RKO (cell line): Measurements from ENCODE around the gene CBARP.

ENCODE experiments used
- DNase-seq: peaks from one replicate; pipeline ENCODE4 v3.0.0-alpha.2; 2016; ENCODE audit warnings: low spot score

CBARP gene

DNA sequence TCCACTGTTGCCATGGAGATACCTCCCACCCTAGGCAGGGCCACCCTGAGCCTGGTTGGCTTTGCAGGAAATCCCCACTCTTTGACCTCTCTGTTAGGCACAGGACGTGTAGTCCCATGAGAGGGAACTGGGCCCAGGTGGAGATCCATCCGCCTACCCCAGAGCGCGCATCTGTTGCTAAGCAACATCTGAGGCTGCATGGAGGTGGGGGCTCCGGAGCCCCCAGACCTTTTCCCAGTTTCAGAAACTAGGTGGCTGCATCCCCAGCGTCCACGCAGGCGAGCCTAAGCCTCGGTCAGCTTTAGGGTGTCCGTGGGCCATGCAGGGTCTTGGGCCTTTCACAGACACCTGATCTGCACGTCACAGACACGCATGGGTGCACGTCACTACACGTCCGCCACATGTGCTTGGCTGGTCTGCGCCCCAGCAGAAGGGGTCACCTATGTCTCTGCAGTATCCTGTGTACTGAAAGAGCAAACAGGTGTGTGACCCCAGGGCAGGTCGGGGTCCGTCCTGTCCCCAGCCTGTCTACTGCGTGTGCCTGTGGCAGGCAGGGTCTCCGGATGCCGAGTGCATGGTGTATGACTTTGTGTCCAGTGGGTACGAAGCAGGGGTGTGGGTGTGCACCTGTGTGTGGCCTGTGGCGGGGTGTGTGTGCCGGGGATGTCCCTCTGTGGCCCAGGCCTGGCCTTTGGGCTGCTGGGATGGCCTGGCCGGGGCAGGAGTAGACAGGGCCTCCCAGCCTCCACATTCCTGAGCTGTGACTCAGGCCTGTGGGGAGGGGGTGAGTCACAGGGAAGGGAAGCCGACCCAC, 27.2 kb upstream of the CBARP start:
- DNase-seq = peak; percentile 85

DNA sequence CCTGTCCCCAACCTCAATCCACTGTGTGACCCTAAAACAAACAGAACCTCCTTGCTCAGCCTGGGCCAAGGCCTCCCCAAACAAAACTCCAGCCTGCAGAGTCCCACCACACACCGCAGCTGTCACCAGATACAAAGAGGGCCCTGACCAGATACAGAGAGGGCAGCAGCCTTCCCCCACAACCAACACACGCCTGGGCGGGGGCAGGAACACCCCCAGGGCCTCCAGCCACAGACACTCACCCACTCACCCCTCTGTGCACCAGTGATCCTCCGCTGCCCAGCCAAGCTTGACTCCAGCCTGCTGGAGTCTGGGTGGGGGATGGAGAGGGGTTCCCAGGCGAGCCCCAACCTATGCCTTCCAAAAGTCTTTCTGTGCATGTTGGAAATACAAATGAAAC, 25.4 kb upstream of the CBARP start:
- DNase-seq = no peak

DNA sequence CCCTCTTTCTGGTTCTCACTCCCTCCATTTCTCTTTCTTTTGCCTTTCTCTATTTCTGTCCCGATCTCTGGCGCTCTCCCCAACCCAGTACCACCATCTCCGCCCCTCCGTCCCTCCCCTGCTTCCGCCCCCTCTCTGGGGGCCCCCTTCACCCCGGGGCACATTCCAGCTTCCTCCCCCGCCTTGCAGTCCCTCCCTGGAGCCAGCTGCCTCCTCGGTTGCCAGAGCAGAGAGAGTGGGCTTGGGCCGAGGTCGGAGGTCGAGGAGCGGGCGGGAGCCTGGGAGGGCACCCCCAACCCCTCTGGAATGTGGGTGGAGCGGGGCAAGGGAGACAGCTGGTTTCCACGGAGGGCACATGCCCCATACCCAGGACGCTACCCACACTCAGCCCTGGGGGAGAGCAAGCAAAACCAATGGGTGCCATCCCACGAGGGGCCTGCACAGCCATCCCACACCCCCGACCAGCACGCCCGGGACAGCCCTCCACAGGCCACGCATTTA, 24.9 kb upstream of the CBARP start:
- DNase-seq = no peak

DNA sequence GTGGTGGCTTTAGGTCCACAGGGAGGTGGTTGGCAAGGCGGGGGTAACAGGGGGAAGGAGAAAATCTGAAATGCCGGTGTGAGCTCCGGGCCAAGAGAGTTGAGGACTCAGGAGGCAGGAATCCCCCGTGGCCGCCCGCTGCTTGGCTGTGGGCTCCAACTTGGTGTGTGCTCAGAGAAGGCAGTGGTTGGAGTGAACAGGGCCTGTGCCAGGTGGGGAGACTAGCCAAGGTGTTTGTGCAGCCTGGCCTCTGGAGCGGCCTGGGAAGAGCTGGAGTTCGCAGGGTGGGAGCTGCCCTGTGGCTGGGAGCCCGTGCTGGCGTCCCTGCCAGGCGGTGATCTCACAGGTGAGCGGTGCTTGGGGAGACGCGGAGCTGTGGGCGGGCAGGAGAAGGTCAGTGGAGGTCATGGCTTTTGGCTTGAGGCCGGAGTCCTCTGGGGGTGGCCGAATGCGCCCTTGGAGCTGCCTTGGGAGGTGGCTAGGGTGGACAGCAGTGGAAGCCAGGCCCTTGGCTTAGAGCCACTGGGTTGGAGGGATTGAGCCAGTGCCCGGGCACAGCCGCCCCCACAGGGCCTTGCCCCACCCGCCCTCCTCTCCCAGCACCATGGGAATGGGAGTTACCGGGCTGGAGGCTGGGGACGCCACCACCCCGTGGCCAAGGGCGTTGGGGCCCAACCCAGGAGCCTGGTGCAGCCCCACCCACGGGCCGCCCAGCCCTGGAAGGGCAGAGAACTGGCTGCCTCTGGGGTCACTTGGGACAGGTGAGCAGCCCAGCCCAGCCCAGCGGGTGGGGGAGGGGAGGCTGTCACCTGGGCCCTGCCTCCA, 24.2 kb upstream of the CBARP start:
- no peak for DNase-seq

DNA sequence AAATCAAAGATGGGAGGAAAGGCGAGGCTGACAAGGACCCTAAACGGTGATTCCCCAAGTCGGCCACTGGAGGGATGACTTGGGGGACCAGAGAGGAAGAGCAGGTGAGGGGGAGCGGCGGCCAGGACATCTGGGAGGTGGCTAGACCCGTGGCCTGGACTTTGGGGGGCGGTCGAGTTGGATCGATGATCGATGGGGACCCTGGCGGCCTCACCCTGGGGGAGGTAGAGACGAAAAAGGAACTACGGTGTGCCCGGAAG, 23.7 kb upstream of the CBARP start:
- peak; percentile 67 for DNase-seq

DNA sequence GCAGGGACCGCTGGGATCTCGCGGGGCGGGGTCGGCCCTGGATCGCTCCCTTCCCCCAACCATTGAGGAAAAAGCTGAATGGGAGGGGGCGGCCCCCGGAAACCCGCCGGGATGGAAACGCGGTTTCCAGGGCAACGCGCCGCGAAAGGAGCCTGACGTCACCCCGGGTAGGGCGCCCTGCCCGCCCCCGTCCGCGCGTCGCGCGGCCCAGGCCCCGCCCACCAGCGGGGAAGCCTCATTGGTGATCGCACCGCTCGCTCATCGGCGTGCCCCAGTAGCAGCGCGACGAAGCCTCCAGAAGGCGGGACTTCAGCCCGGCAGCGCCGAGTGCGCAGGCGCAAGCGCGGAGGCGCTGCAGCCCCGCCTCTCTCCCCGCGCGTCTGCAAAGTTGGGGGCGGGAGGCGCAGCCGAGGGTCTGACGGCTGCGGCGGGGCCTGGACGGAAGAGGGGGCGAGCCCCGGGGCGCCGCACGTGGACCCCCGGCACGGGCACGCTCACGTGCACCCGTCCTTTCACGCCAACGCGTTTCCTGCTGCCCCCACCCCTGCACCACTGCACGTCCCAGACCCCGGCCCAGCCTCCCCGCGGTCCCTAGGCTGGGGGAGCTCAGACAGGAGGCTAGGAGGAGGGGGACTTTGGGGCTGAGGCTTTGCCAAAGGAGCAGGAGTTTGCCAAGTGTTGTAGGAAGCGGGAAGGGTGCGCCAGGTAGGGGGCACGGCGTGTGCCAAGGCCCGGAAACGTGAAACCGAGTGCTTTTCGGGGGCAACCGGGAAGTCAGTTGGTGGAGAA, 23.1 kb upstream of the CBARP start:
- peak; percentile 96 for DNase-seq

DNA sequence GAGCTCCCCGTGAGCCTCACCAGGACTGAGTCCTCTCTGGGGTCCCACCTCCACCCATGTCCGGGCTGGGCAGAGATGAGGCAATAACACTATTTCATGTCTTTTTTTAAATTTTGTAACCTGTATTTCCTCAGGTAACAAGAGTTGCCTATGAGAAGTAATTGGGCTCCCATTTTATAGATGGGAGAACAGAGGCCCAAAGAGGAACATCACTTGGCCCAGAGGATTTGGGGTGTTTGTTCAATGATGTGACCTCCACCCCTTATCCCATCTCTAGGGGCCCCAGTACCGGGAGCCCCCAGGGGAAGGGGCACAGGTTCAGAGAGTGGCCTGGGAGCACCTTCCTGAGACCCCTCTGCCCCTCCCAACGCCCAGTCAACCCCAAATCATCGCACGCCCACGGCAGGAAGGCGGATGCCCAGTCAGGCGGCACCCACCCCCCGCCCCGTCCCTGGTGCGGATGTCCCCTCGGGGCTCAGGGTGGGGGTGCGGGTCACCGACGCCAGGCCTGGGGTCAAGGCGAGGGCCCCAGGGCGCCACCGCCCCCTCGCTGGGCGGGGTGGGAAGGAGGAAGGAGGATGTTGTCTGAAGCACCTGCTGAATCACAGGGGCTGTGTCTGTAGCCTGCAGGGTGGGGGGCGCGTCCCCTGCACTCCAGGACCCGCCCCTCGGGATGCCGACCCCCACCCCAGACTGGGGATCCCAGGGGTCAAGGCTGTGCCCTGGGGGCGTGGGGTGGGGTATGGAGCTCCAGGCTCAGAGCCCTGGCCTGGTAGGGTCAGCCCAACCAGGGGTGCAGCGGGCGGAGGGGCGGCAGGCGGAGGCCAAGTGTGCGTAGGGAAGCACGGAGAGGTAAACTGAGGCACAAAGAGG, 22.3 kb upstream of the CBARP start:
- DNase-seq = peak; percentile 44

DNA sequence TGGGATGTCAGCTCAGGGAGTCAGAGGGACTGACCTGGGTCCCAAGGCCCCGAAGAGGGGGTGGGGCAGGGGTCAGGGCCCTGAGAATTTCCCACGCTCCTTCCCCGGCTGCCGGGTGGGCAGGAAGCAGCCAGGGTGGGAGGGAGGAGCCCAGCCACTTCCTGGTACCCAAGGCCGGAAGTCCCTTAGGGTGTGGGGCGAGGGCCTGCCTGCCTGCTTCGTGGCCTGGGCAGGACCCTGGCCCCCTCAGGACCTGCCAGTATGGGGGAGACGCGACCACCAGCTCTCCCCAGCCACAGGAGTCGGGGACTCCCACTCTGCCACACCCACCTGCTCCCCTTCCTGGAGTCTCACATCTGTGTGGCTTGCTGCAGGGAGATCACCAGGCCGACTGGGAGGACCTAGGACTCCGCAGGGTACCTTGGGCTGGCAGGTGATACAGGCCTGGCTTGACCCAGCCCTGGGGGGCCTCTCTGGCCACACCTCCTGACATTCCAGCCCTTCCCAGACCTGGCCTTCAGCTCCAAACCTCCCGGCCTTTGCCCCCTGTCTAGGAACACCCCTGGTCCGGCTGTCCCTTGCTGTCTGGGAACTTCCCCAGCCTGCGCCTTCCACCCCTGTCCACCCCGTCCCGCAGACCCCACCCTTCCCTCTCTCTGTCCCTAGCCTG, 21.5 kb upstream of the CBARP start:
- DNase-seq = peak; percentile 76

DNA sequence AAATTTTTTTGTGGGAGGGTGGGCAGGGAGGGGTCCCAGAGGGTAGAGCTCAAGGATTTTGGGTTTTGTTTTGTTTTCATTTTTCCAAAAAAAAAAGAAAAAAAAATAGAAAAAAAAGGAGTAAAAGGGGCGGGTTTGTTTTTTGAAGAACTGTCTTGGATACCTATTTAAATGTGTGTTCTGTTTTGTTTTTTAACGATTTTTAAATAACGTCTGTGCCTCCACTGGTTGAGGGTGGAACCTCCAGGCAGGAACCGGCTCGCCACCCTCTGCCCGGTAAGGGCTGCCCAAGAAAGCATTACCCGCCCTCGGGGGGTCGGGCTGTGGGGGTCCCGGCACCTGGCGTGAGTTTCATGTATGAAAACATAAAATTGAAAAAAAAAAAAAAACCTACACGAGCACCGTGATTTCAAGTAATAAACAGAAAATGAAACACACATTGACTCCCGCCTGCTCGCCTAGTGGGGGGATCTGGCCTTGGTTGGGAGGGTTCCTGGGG, 21.0 kb upstream of the CBARP start:
- DNase-seq = peak; percentile 56

DNA sequence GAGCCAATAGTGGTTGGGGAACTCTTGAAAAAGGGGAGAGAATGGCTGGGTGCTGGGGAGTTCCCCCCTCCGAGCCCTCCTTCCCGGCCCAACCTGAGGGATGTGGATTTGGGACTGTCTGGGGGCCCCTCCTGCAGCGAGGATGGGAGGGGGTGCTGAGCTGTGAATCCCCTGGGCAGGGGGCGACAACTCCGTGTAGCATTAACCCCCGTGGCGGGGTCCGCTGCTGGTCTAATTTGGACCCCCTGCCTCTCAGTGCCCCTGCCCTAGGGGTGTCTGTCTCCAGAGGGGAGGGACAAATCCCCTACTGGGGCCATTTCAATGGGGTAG, 20.3 kb upstream of the CBARP start:
- DNase-seq = no peak

DNA sequence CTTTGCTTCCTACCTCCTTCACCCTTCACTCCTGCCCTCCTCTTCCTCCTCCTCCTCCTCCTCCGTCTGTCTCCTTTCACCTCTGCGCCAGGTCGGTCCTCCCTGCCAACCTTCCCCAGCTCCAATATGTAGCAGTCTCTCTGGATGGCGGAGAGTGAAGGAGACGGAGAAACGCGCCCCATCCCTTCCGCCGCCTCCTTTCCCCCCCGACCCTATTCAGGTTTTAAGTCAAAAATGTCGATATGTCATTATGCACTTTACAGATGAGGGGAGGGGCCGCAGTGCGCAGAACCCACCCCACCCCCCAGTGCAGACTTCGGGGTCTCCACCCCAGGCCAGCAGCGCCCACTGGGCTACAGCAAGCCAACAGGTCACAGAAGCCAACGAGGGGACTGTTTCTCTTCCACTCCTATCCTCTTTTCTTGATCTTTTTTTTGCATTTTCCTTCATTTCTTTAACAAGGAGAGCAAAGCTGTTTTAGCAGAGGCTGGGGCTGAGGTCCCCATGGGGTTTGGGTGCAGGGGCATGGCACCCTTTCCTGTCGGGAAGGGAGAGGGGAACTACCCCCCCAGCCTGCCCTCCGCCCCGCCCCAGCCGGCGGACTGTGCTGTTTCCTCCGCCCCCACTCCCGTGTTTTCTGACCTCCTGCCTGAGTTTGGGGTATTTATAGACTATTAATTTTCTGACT, 19.8 kb upstream of the CBARP start:
- no peak for DNase-seq

DNA sequence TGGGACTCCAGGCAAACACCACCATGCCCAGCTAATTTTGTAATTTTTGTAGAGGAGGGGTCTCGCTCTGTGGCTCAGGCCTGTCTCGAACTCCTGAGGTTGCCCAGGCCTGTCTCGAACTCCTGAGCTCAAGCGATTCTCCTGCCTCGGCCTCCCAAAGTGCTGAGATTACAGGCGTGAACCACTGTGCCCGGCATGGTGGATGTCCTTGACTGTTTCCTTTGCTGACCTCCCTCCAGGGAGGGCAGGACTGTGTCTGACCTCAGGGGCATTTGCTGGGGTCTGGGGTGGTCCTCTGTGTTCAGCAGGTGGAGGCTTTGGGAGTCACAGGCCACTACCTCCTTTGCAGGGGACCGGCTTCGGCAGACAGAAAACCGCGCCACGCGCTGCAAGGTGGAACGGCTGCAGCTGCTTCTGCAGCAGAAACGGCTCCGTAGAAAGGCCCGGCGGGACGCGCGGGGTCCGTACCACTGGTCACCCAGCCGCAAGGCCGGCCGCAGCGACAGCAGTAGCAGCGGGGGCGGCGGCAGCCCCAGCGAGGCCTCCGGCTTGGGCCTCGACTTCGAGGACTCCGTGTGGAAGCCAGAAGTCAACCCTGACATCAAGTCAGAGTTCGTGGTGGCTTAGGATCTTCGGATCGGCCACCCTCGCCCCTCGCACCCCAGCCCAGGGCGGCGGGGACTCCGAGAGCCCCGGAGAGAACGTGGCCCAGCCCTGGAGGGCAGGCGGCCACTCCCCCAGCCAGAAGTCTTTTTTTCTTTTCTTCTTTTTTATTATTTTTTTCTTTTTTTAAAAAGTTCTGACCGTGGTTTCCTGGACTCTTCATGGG, 19.1 kb upstream of the CBARP start:
- DNase-seq = no peak

DNA sequence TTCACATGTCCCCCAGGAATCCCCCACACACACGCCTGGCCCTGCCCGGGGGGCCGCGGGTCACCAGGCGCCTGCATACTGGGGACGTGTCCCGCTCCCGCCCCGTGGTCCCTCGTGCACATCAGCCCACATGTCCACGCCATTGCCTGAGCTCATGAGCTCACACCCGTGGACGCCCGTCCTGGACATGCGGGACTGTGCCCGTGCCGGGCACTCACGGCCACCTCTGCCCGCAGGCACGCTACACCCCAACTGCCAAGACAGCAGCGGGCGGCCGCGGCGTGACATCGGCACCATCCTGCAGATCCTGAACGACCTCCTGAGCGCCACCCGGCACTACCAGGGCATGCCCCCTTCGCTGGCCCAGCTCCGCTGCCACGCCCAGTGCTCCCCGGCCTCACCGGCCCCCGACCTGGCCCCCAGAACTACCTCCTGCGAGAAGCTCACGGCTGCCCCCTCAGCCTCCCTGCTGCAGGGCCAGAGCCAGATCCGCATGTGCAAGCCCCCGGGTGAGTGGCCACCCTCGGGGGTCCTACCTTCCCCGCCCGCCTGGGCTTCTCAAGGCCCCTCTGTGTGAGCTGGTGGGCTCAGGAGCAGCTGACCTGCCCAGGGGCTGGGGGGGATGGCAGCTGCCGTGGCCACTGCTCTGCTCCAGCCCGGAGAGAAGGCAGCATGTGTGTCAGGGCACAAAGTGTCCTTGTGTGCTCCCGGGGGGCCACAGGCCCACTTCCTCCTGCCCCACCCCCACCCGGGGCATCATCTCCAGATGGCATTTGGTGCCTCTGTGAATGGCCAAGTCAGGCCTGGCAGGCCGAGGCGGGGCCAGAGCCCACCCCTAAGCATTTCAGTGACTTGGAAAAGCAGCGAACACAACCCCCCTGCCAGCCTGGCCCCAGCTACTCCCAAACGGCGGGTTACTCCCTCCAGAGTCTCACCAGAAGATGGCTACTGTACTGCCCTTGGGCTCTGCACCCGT, 17.7 kb upstream of the CBARP start:
- no peak for DNase-seq

DNA sequence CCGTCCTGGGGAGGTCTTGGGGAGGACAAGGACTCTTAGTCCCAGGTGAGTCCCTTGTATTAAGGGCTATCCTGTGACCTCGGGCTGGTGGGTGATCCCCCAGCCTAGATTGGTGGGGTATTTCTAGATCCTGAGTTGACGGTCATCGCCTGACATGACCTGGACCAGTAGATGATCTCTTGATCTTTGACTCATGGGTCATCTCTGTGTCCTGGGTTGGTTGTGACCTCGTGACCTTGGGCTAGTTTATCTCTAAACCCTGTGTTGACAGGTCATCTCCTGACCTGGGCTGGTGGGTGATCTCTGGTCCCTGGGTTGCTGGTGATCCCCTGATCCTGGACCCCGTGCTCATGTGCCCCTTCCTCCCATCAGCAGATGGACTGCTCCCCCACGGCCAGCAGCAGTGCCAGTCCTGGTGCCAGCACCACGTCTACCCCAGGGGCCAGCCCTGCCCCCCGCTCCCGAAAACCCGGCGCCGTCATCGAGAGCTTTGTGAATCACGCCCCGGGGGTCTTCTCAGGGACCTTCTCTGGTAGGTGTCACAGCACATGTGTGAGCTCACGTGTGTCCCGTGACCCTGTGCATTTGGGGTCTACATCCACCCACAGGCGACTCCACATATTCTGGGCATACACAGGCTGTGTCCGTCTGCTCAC, 16.9 kb upstream of the CBARP start:
- DNase-seq = no peak

DNA sequence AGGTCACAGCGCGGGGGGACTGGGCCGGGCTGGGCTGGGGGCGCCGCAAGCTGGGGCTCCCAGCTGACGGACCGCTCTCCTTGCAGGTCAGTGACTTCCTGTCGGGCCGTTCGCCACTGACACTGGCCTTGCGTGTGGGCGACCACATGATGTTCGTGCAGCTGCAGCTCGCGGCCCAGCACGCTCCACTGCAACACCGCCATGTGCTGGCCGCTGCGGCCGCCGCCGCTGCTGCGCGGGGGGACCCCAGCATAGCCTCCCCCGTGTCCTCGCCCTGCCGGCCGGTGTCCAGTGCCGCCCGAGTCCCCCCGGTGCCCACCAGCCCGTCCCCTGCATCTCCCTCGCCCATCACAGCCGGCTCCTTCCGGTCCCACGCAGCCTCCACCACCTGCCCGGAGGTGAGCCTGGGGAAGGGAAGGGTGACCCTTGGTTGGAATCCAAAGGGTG, 16.3 kb upstream of the CBARP start:
- no peak for DNase-seq

DNA sequence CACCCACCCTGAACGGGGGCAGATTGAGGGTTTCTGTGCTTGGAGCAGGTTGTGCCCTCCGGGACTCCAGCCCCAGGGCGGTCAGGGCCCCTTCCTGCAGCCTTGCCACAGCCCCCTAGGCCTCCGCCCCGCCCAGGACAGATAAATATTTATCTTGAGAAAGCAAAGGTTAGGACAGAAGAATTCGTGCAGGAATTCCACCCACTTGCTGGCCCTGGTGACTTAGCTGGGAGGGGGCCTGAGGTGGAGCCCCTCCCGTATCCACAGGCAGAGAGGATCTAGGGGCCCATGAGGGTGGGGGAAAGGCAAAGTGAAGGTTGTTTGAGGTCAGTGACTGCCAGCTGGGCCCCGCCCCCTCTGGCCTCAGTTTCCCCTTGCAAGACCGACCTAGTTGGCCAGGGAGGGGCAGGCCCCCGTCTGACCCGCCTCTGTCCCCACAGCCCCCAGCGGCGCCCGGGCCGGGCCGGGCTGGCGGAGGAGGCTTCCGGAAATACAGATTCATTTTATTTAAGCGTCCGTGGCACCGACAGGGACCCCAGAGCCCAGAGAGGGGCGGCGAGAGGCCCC, 15.8 kb upstream of the CBARP start:
- no peak for DNase-seq

DNA sequence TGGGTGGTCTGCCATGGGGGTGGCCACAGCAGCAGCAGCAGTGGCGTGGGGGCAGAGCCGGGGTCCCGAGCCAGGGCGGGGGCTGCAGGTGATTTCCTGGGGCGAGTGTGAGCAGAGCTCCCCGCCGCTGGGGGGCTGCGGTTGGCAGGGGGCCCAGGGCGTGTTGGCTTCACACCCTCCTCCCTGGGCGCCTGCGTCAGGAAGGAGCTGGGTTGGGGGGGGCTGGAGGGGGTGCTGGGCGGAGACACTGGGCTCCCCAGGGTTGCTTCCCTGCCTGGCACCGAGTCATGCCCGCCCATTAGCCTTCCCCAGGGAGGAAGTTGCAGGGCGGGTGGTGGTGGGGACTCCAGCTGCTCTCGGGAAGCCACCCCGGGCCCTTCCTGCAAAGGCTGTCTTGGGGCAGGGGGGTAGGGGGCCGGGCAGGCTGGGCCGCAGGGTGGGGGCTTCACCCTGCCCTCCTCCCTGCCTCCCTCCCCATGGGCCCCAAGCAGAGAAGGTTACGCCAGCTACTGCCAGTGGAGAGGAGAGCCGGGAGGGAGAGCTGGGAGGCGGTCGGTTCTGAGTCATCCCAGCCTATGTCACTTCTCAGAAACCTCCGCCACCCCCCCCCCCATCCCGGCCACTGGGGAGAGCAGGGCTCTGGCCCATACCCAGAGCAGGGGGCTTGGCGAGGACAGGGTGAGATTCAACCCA, 15.2 kb upstream of the CBARP start:
- peak; percentile 91 for DNase-seq
